Measurements from ENCODE around the gene PHF23. TPM values are rescaled to one million over a fixed set of nuclear protein-coding genes. Genes with fewer than 3 reads are reported as not detected.
A peak's percentile ranks its signal among the peaks of the same experiment; 100 is the strongest.

The PHF23 gene
- total and polyA plus RNA-seq, 2 donors (not counting 1 experiment from before 2014, with no cell fraction given), result 45.4 to 48.7 TPM

DNA sequence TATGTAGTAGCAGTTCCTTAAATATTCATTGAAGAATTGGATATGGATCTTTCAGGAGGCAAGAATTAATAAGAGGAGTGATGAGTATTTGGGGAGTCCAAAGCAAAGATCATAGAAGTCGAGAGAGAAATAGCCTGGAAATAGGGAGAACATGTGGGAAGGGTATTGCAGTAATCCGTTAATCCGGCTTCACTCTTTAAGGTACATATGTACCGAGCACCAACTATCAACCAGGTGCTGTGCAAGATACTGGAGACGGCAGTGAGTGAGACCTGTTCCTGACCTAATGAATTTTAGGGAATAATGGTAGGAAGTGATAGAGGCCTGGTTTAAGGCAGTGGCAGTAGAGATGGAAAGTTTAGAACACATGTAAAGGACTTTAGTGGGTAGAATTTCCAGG is 13.8 kb upstream of the PHF23 start:
- H3K4me1 ChIP-seq (ENCODE audit: control insufficient read depth, extremely low read depth, insufficient read depth, low read length), result peaks cover 7% of the 10 kb centered on the region
- H4K20me1 ChIP-seq (ENCODE audit: control insufficient read depth, extremely low read depth, insufficient read depth, low read length), result no peaks in the 10 kb centered on the region
- H3K4me2 ChIP-seq (ENCODE audit: extremely low read depth, insufficient read depth, low read length), result peak overlapping the region; percentile 90
- H3K9me3 ChIP-seq (ENCODE audit: control insufficient read depth, insufficient read depth, low read depth, low read length), result no peaks in the 10 kb centered on the region
- H3K27me3 ChIP-seq (ENCODE audit: control insufficient read depth, insufficient read depth, low read length), result no peaks in the 10 kb centered on the region
- H3K79me2 ChIP-seq (ENCODE audit: control insufficient read depth, insufficient read depth, low read length), result peaks cover 43% of the 10 kb centered on the region
- no peak overlapping the region for H2AFZ ChIP-seq (ENCODE audit: low read length)
- DNase-seq (ENCODE audit: low read depth in 2 of 2), result no peak
- H3K9ac ChIP-seq (ENCODE audit: insufficient read depth, low read length), result peak overlapping the region; percentile 96
- peaks cover 1% of the 10 kb centered on the region for H3K36me3 ChIP-seq (ENCODE audit: control insufficient read depth, insufficient read depth, low read length)
- H3K27ac ChIP-seq (ENCODE audit: insufficient read depth, low read length), result peak overlapping the region; percentile 99
- no peak for TF ChIP-seq EZH2 (IDR thresholded peaks at IDR 0.05; ENCODE audit: low read length, missing control alignments)
- TF ChIP-seq, protein P1, sequence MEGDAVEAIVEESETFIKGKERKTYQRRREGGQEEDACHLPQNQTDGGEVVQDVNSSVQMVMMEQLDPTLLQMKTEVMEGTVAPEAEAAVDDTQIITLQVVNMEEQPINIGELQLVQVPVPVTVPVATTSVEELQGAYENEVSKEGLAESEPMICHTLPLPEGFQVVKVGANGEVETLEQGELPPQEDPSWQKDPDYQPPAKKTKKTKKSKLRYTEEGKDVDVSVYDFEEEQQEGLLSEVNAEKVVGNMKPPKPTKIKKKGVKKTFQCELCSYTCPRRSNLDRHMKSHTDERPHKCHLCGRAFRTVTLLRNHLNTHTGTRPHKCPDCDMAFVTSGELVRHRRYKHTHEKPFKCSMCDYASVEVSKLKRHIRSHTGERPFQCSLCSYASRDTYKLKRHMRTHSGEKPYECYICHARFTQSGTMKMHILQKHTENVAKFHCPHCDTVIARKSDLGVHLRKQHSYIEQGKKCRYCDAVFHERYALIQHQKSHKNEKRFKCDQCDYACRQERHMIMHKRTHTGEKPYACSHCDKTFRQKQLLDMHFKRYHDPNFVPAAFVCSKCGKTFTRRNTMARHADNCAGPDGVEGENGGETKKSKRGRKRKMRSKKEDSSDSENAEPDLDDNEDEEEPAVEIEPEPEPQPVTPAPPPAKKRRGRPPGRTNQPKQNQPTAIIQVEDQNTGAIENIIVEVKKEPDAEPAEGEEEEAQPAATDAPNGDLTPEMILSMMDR (conservative IDR thresholded peaks at IDR 0.05 in 1 of 2, IDR thresholded peaks at IDR 0.05 in 1 of 2; ENCODE audit: low read depth in 1 of 2, low read length in 2 of 2), result no peak
- peak overlapping the region; percentile 72 to 96 (median 89) for H3K4me3 ChIP-seq (replicated peaks in 1 of 4; ENCODE audit: control extremely low read depth in 1 of 4, insufficient read depth in 1 of 4, low read depth in 3 of 4, low read length in 4 of 4)

DNA sequence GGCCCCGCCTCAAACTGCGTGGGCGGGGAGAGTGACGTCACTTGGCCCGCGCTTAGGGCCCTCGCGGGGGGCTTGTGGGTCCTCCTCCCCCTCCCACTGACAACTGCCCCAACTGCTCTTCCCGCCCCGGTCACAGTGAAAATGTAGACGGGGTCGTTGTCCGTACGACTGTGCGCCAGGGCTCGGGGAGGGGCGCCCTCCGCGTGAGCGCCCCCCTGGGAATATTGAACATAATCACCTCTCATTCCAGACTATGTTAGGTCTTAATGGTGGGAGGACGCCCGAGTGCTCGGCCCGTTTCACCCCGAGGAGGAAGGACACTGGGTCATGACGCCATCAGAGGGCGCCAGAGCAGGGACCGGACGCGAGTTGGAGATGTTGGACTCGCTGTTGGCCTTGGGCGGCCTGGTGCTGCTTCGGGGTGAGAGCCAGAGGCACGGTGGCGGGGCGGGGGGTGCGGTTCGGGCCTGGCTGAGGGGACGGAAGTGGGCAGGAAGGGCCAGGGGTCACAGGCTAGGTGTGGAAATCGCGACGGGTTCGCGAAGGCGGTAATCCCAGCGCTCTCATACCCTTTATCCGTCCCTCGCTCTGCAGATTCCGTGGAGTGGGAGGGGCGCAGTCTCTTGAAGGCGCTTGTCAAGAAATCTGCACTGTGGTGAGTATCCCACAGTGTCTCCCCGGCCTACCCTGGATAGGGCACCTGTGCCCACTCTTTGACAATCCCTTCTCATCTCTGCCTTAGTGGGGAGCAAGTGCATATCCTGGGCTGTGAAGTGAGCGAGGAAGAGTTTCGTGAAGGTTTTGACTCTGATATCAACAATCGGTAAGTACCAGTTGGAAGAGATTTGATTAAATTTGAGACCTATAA is 13.2 kb upstream of the PHF23 start, which contains the start of gene ELP5:
Gene ELP5 (plus strand): TSS at position 40 of the 868 bp plus-strand sequence. CDS start 336 bp downstream, at position 376.
- Histone ChIP-seq H4K20me1 (ENCODE audit: control insufficient read depth, extremely low read depth, insufficient read depth, low read length) (no peaks in the 10 kb centered on the region), H3K4me2 (ENCODE audit: extremely low read depth, insufficient read depth, low read length) (peak within 1 kb of the TSS; percentile 90), H3K27me3 (ENCODE audit: control insufficient read depth, insufficient read depth, low read length) (no peaks in the 10 kb centered on the region), H3K9ac (ENCODE audit: insufficient read depth, low read length) (peak within 1 kb of the TSS; percentile 96), H3K79me2 (ENCODE audit: control insufficient read depth, insufficient read depth, low read length) (peaks cover 49% of the 10 kb centered on the region), H2AFZ (ENCODE audit: low read length) (peak within 1 kb of the TSS; percentile 82), H3K4me1 (ENCODE audit: control insufficient read depth, extremely low read depth, insufficient read depth, low read length) (peaks cover 7% of the 10 kb centered on the region), H3K36me3 (ENCODE audit: control insufficient read depth, insufficient read depth, low read length) (peaks cover 1% of the 10 kb centered on the region), H3K9me3 (ENCODE audit: control insufficient read depth, insufficient read depth, low read depth, low read length) (no peaks in the 10 kb centered on the region), H3K4me3 (replicated peaks in 1 of 4; ENCODE audit: control extremely low read depth in 1 of 4, insufficient read depth in 1 of 4, low read depth in 3 of 4, low read length in 4 of 4) (peak within 1 kb of the TSS; percentile 72 to 96 (median 90)), H3K27ac (ENCODE audit: insufficient read depth, low read length) (peak within 1 kb of the TSS; percentile 99)
- TF ChIP-seq, protein P1 (conservative IDR thresholded peaks at IDR 0.05 in 1 of 2, IDR thresholded peaks at IDR 0.05 in 1 of 2; ENCODE audit: low read depth in 1 of 2, low read length in 2 of 2), result no peak
- TF ChIP-seq EZH2 (IDR thresholded peaks at IDR 0.05; ENCODE audit: low read length, missing control alignments), result no peak
- DNase-seq (ENCODE audit: low read depth in 2 of 2), result peak; percentile 94 to 96

DNA sequence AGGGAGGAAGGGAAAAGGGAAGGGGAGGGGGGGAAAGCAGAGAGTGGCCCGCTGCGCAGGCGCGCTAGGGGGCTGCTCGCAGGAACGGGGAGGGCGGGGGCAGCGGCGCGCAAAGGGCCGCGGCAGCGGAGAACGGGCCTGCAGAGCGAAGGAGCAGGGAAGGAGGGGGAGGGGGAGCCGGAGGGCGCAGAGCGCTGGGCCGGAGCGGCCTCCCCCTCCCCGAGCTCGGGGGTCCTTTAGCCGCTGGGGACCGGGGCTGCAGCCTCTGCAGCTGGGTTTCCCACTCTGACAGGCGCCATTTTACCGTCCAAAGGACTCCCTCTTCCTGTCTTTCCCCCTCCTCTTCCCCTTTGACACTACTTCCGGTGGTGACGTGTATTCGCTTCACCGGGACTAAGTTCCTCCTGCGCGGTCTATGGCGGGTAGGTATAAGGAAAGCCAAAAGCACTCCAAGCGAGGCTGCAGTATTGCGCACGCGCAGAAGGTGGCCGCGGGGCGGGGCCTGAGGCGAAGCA is 12.5 kb upstream of the PHF23 start, which contains the start of gene CTDNEP1:
Gene CTDNEP1 (minus strand): TSS at position 74 of the 515 bp plus-strand sequence. CDS start 438 bp downstream, outside the sequence.
- H3K36me3 ChIP-seq (ENCODE audit: control insufficient read depth, insufficient read depth, low read length), result peaks cover 4% of the 10 kb centered on the region
- no peaks in the 10 kb centered on the region for H4K20me1 ChIP-seq (ENCODE audit: control insufficient read depth, extremely low read depth, insufficient read depth, low read length)
- H3K4me2 ChIP-seq (ENCODE audit: extremely low read depth, insufficient read depth, low read length), result peak within 1 kb of the TSS; percentile 90
- H2AFZ ChIP-seq (ENCODE audit: low read length), result peak within 1 kb of the TSS; percentile 82
- H3K4me1 ChIP-seq (ENCODE audit: control insufficient read depth, extremely low read depth, insufficient read depth, low read length), result peaks cover 7% of the 10 kb centered on the region
- H3K27ac ChIP-seq (ENCODE audit: insufficient read depth, low read length), result peak within 1 kb of the TSS; percentile 99
- H3K79me2 ChIP-seq (ENCODE audit: control insufficient read depth, insufficient read depth, low read length), result peaks cover 56% of the 10 kb centered on the region
- no peak for TF ChIP-seq EZH2 (IDR thresholded peaks at IDR 0.05; ENCODE audit: low read length, missing control alignments)
- TF ChIP-seq, protein P1 (conservative IDR thresholded peaks at IDR 0.05 in 1 of 2, IDR thresholded peaks at IDR 0.05 in 1 of 2; ENCODE audit: low read depth in 1 of 2, low read length in 2 of 2), result no peak
- DNase-seq (ENCODE audit: low read depth in 2 of 2), result peak; percentile 99 to 100
- no peaks in the 10 kb centered on the region for H3K9me3 ChIP-seq (ENCODE audit: control insufficient read depth, insufficient read depth, low read depth, low read length)
- H3K4me3 ChIP-seq (replicated peaks in 1 of 4; ENCODE audit: control extremely low read depth in 1 of 4, insufficient read depth in 1 of 4, low read depth in 3 of 4, low read length in 4 of 4), result peak within 1 kb of the TSS; percentile 72 to 96 (median 90)
- no peaks in the 10 kb centered on the region for H3K27me3 ChIP-seq (ENCODE audit: control insufficient read depth, insufficient read depth, low read length)
- H3K9ac ChIP-seq (ENCODE audit: insufficient read depth, low read length), result peak within 1 kb of the TSS; percentile 96
